Activated gamma-delta T cell treated with anti-CD3 and anti-CD28 coated beads, Interleukin-2, amount 50 U/mL, for 16 hours (primary cell): ENCODE results near the gene MSL1.

Experiments
- DNase-seq: peaks from one replicate; pipeline ENCODE4 v3.0.0-alpha.2; 2020; ENCODE audit warnings: low read depth

The MSL1 gene

DNA sequence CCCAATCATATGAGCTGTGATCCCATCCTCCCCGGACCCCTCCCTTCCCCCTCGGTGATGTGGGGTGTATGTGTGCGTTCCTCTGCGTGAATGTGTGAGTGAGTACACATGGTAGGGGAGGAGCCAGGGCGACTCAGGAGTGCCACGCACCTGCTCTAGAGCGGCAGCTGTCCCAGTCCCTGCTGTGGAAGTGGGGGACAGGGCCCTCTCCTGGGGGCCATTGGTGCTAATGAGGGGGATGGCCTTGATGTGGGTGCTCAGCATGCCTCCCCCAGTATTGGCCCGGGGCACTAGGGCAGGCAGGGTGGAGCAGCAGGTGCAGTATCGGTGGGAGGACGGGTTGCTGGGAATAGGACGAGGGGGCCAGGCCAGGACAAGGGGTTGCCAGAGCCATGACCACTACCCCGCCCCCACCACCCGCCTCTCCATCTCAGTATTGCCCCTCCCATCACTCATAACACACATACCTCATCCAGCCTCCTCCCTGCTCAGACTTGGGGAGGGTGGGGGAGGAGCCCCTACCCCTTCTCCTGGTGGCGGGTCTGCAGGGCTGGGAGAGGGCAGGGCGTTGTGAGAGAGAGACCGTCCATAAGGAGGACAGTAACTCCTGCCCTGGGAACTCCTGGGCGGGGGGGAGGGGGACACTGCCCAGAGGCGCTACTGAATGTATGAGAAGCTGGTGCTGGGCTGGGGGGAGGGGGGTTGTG is 29.9 kb upstream of the MSL1 start:
- no peak for DNase-seq

- no peak for DNase-seq
Measured at GRCh38 chr17:40092581-40092980, 29.2 kb upstream of the MSL1 start.

DNA sequence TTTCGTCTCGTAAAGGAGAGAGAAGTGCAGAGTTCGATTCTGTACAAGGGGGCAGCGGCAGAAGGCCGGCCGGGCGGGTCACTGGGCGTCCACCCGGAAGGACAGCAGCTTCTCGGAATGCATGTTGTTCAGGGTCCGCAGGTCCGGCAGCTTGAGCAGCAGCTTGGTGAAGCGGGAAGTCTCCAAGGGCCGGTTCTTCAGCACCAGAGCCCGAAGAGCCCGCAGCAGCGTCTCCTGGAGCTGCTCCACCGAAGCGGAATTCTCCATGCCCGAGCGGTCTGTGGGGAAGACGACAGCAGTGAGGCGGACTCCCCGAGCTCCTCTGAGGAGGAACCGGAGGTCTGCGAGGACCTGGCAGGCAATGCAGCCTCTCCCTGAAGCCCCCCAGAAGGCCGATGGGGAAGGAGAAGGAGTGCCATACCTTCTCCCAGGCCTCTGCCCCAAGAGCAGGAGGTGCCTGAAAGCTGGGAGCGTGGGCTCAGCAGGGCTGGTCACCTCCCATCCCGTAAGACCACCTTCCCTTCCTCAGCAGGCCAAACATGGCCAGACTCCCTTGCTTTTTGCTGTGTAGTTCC is 28.7 kb upstream of the MSL1 start:
- no peak for DNase-seq

DNA sequence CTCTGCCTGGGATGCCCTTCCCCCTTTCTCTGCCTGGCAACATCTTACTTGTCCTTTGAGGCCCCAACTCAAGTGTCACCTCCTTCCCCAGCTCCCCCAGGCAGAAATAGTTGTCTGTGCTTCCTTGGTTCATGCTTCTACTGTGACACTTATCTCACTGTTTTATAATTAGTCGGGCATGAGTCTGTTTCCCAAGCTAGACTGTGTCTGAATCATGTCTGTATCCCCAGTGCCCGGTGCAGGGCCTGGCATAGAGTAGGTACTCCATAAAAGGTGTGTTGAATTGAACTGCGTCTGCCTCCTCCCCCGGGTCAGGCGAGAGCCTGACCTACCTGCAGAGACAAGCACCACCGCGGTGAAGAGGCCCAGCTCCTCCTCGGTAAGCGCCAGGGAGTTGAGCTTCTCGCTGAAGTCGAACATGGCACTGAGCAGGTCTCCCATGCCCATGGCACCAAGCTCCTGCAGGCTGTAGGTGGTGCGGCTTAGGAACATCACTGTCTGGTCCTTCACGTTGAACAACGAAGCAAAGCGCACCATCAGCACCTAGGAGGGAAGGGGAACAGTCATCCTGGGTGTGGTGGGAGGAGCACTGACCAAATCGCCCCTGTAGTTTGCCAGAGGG is 28.1 kb upstream of the MSL1 start:
- no peak for DNase-seq

DNA sequence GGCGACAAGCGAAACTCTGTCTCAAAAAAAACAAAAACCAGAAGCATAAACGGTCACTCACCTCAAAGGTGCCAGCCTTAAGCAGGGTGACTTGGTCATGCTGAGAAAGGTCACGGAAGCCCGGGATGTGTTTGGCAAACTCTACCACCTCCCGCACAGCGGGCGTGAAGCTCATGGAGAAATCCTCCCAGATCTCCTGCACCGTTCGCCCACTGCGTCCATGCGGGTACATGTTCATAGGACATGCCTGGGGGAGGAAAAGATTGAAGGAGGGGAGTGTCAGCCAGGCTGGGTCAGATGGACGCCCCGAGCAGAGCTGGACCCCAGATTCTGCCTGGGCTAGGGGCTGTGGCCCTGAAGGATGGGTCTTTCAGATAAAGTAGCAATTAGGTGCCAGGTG is 26.9 kb upstream of the MSL1 start:
- no peak for DNase-seq

DNA sequence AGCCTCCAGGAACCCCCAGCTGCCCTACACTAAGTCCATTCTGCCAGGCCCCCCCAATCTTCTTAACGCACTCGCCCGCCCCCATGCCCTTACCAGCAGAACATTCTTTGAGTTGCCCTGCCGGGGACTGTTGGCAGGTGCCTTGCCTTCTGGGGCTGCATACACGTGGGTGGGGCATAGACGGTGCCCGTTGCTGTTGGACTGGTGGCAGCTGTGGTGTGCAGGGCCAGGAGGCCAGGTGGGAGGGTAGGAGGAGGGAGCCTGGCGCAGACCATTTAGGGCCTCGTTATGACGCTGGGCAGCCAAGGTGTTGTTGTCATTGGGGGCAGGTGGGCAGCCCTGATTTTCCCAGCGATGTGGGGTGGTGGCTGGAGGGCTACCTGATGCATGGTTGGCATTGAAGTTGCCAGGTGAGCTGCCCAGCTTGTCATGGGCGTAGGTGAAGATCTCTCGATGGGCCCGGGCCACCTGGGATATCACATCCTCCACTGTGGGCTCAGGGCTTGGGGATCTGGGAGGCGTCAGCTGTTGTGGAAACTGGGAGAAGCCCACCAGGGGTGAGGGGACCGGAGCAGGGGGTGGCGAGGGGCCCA is 26.3 kb upstream of the MSL1 start:
- no peak for DNase-seq

GRCh38 chr17:40095944-40096791 is 25.6 kb upstream of the MSL1 start:
- peak; percentile 79 for DNase-seq

- DNase-seq = no peak
Measured at GRCh38 chr17:40097087-40097486, 24.7 kb upstream of the MSL1 start.

DNA sequence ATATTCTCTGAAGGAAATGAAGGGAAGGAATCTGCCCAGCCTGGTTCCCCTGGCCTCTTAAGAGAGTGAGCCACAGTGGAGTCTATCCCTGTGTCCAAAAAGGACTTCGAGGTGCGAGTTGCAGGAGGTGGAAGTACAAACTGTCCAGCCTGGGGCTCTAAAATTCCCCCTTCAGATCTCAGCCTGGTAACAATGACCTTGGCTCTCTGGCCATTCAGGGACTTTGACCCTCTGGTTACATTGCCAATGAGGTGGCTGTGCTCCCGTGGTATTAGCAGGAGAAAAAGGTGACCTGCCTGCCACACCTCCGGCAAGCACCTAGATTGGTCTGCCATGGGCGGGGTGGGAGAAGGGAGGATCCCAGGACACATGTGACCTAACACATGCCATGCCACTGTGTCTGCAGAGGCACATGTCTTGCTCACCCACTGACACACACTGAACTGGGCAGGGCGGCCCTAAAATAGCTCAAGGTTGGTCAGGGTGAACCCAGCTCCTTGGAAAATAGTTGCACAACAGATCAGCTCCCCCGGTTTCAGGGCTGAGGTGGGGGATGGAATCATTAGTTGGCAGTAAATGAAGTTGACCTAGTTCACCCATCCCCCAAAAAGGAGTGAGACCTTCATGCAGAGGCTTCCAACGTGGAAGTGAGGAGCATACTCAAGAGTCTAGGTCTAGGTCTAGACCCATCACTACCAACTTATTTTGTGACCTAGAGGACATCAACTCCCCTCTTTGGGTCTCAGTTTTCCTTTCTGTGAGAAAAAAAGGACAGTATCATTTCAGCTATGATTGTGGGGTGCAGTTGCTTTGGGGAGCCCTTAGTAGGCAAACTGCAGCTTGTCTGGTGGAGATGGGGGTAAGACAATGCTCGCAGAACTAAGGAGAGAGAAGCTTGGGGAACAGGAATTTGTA is 23.6 kb upstream of the MSL1 start:
- DNase-seq = no peak

DNA sequence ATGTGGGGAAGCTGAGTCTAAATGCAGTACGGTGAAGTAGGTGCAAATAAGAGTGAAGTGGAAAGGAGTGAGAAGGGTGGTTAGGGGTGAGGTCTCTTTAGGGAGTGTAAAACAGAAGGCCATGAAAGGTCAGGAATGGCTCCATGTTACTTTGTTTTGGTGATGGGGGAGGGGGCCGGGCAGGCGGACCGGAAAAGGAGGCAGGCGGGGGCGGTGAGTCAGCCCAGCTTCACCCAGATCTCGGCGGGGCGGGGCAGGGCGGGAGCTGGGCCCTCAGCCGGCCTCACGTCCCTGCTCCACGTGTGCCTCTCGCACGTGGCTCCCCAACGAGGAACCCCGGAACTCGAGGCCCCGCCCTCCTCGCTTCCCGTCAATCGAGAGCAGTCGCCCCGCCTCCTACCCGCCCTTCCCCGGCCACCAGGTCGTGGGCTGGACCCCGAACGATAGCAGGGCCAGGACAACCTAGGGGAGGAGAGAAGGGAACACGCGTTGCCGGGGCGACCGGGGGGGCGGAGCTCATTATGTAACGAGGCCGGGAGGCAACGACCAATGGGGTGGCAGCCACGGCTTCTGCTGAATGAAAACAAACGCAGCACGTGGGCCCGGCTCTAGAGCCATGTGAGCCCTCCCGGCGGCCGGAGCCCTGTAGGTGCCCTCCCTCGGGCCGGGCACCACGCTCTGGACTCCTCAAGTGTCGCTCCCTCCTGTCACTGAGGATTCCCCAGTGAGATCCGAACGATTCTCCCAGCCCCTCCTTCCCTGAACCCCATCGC is 22.7 kb upstream of the MSL1 start:
- DNase-seq = peak; percentile 98

GRCh38 chr17:40099619-40100418 is 22.0 kb upstream of the MSL1 start:
- no peak for DNase-seq

- DNase-seq = no peak
Measured at GRCh38 chr17:40100419-40100668, 21.4 kb upstream of the MSL1 start, which contains the start of gene NR1D1. Gene NR1D1 (minus strand): TSS chr17:40100589. CDS start chr17:40100094, 495 bp downstream.

- DNase-seq = peak; percentile 76
Measured at GRCh38 chr17:40100669-40101366, 21.0 kb upstream of the MSL1 start.

DNA sequence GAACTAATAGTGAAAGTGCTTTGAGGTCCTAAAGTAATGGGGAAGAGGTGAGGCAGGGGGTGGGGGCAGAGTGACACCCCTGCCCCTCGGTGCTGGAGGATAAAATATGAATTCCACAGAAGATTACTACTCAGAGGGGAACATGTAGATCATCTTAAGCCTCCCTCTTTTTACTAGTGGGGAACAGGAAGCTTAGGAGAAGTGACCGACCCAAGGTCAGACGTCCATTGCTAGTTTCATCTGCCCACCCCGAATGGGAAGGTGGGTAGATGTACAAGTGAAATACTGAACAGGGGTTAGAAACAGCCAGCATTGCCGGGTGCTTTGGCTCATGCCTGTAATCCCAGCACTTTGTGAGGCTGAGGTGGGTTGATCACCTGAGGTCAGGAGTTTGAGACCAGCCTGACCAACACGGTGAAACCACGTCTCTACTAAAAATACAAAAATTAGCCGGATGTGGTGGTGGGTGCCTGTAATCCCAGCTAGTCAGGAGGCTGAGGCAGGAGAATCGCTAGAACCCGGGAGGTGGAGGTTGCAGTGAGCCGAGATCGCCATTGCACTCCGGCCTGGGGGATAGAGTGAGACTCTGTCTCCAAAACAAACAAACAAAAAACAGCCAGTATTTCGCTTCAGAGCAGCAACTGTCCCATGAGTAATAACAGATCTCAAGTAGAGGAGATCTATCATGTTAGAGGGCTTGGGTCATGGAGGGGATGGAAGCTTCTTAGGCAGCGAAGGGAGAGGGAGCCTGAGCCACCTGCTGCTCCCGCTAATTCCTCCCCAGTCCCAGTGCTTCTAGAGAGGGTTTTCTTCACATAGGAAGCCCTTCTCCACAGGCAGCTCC is 20.2 kb upstream of the MSL1 start:
- DNase-seq = no peak

DNA sequence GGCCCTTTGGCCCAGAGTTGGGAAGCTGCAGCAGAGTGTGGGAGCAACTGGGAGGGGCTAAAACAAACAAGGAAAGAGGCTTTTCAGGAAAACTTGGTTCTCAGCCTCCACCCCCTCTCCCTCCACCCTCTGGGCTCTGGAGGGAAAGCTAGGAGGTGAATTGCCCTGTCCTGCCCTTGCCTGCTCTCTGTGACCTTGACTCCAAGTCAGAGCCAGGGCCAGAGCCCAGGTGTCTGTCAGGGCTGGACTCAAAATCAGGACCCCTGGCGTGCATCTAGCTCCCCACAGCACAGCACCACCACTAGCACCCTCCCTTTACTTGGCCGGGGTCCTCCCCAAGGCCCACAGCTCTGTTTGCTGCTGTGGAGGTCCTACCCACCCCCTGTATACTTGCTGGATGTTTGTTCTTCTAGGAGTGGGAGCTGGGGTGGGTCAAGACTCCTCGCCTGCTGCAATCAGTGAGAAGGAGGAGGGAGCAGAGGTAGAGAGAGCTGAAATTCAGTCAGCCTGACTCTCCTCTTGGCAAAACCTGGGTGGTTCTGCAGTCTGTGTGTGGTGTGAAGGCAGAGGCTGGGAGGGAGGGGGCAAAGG is 18.6 kb upstream of the MSL1 start:
- DNase-seq = no peak

DNA sequence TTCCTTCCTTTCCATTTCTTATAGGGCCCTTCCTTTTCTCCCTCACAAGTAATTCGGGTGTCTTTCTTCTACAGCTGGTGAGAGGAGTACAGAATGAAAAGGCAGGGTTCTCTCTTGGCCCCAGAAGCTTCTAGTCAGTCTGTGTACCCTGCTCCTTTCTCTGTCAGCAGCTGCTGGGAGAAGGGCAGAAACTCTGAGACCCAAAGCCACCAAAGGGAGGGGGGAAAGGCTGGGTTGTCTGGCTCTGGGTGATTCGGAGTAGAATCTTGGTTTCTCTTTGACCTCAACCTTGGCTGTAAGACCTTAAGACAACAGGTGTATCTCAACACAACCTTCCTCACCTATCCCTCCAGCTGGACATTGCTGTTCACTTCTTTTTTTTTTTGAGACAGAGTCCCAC is 18.1 kb upstream of the MSL1 start:
- DNase-seq = no peak

- DNase-seq = no peak
Measured at GRCh38 chr17:40104594-40105486, 16.9 kb upstream of the MSL1 start.
